Measurements from ENCODE around the gene GPR139.

GPR139 gene

GRCh38 chr16:20073203-20074098, at the start of gene GPR139:
TSS of gene GPR139 (minus strand) at chr16:20073890. CDS start at chr16:20073616, 274 bp downstream.
- no peak for DNase-seq

- no peak for DNase-seq
These were observed 48.3 kb upstream of the GPR139 start for GRCh38 chr16:20122011-20122410.

GRCh38 chr16:20114356-20114755, 40.7 kb upstream of the GPR139 start:
- DNase-seq, result no peak

GRCh38 chr16:20111143-20111542, 37.5 kb upstream of the GPR139 start:
- no peak for DNase-seq

- no peak for DNase-seq
These were observed 33.4 kb upstream of the GPR139 start for GRCh38 chr16:20107083-20107482.

GRCh38 chr16:20104563-20105183, 31.0 kb upstream of the GPR139 start:
- DNase-seq, result no peak

GRCh38 chr16:20102521-20102920, 28.8 kb upstream of the GPR139 start:
- DNase-seq, result no peak

GRCh38 chr16:20102021-20102420, 28.3 kb upstream of the GPR139 start:
- DNase-seq, result no peak

GRCh38 chr16:20099375-20099774, 25.7 kb upstream of the GPR139 start:
- DNase-seq, result no peak

GRCh38 chr16:20094157-20094556, 20.5 kb upstream of the GPR139 start:
- no peak for DNase-seq

- DNase-seq, result no peak
These were observed 15.7 kb upstream of the GPR139 start for GRCh38 chr16:20089246-20089965.

GRCh38 chr16:20084624-20085226, 11.0 kb upstream of the GPR139 start:
- DNase-seq, result no peak

- DNase-seq, result no peak
These were observed 5.4 kb upstream of the GPR139 start for GRCh38 chr16:20079106-20079505.

GRCh38 chr16:20075243-20075642, 1.6 kb upstream of the GPR139 start:
- no peak for DNase-seq

- no peak for DNase-seq
These were observed 655 bp upstream of the GPR139 start for GRCh38 chr16:20074099-20074991.

GRCh38 chr16:20072874-20073202, 852 bp downstream of the GPR139 start:
- no peak for DNase-seq

- no peak for DNase-seq
These were observed 1.4 kb downstream of the GPR139 start for GRCh38 chr16:20072146-20072873.

- DNase-seq, result no peak
These were observed 8.8 kb downstream of the GPR139 start for GRCh38 chr16:20064931-20065330.

GRCh38 chr16:20064520-20064919, 9.2 kb downstream of the GPR139 start:
- no peak for DNase-seq

- no peak for DNase-seq
These were observed 12.6 kb downstream of the GPR139 start for GRCh38 chr16:20061132-20061531.

GRCh38 chr16:20056436-20056835, 17.3 kb downstream of the GPR139 start:
- DNase-seq, result no peak

- DNase-seq, result no peak
These were observed 20.4 kb downstream of the GPR139 start for GRCh38 chr16:20053336-20053735.

Data from fibroblast of skin of right quadriceps (primary cell).